ENCODE data around the gene SCG5. TPM values are rescaled to one million over a fixed set of nuclear protein-coding genes. Genes with fewer than 3 reads are reported as not detected.

SCG5 gene
- polyA plus RNA-seq, 1 donor (not counting 4 experiments of a cell fraction or from before 2014, with no cell fraction given) = 15.8 TPM

- Histone ChIP-seq H3K9me1 (ENCODE audit: control insufficient read depth, extremely low read depth, insufficient read depth, low read length) (no peaks in the 10 kb centered on the region), H3K27me3 (ENCODE audit: control insufficient read depth, extremely low read depth, insufficient read depth, low read length) (no peaks in the 10 kb centered on the region), H3K79me2 (ENCODE audit: control insufficient read depth, insufficient read depth, low read length) (no peaks in the 10 kb centered on the region), H3K27ac (ENCODE audit: control insufficient read depth, insufficient read depth, low read length) (no peak overlapping the region), H3K4me1 (ENCODE audit: control insufficient read depth, extremely low read depth, insufficient read depth, low read length) (no peaks in the 10 kb centered on the region), H3K4me2 (ENCODE audit: control insufficient read depth, extremely low read depth, insufficient read depth, low read depth, low read length) (no peak overlapping the region), H3K9me3 (ENCODE audit: control insufficient read depth, low read depth, low read length) (no peaks in the 10 kb centered on the region), H3K4me3 (ENCODE audit: control insufficient read depth in 2 of 3, extremely low read depth in 1 of 3, insufficient read depth in 2 of 3, low read depth in 1 of 3, low read length in 3 of 3) (no peak overlapping the region), H3K9ac (ENCODE audit: control insufficient read depth, extremely low read depth, insufficient read depth, low read length) (no peak overlapping the region), H3K36me3 (ENCODE audit: control insufficient read depth in 2 of 2, extremely low read depth in 1 of 2, insufficient read depth in 2 of 2, low read length in 2 of 2) (peaks cover 2 to 17% of the 10 kb centered on the region in 2 experiments), H4K20me1 (ENCODE audit: control insufficient read depth, extremely low read depth, insufficient read depth, low read length) (no peaks in the 10 kb centered on the region), H2AFZ (ENCODE audit: control insufficient read depth, low read length) (no peak overlapping the region)
- TF ChIP-seq EZH2 (IDR thresholded peaks at IDR 0.05; ENCODE audit: low read length) (no peak), CTCF (optimal IDR thresholded peaks at IDR 0.05 in 1 of 3, IDR thresholded peaks at IDR 0.05 in 1 of 3, conservative IDR thresholded peaks at IDR 0.05 in 1 of 3; ENCODE audit: extremely low read depth in 1 of 3, insufficient read depth in 2 of 3, low read length in 3 of 3) (no peak)
- DNase-seq (ENCODE audit: low read depth, low spot score) (no peak), FAIRE-seq (no peak)
- dilution Hi-C loops (cut with MboI; ENCODE audit: extremely low pct_ligation_motif_present, low sequenced_read_pairs) = no loop called here
Measured at GRCh38 chr15:32637704-32638103, 3.8 kb upstream of the SCG5 start.

GRCh38 chr15:32642667-32643435 lies 1.3 kb downstream of the SCG5 start:
- TF ChIP-seq EZH2 (IDR thresholded peaks at IDR 0.05; ENCODE audit: low read length) (no peak), CTCF (optimal IDR thresholded peaks at IDR 0.05 in 1 of 3, IDR thresholded peaks at IDR 0.05 in 1 of 3, conservative IDR thresholded peaks at IDR 0.05 in 1 of 3; ENCODE audit: extremely low read depth in 1 of 3, insufficient read depth in 2 of 3, low read length in 3 of 3) (no peak)
- H3K9me1 ChIP-seq (ENCODE audit: control insufficient read depth, extremely low read depth, insufficient read depth, low read length) = no peaks in the 10 kb centered on the region
- no peak overlapping the region for H2AFZ ChIP-seq (ENCODE audit: control insufficient read depth, low read length)
- H3K9ac ChIP-seq (ENCODE audit: control insufficient read depth, extremely low read depth, insufficient read depth, low read length) = no peak overlapping the region
- H3K27me3 ChIP-seq (ENCODE audit: control insufficient read depth, extremely low read depth, insufficient read depth, low read length) = no peaks in the 10 kb centered on the region
- FAIRE-seq (no peak), DNase-seq (ENCODE audit: low read depth, low spot score) (no peak)
- H3K79me2 ChIP-seq (ENCODE audit: control insufficient read depth, insufficient read depth, low read length) = no peaks in the 10 kb centered on the region
- H3K27ac ChIP-seq (ENCODE audit: control insufficient read depth, insufficient read depth, low read length) = no peak overlapping the region
- no peak overlapping the region for H3K4me3 ChIP-seq (ENCODE audit: control insufficient read depth in 2 of 3, extremely low read depth in 1 of 3, insufficient read depth in 2 of 3, low read depth in 1 of 3, low read length in 3 of 3)
- dilution Hi-C loops (cut with MboI; ENCODE audit: extremely low pct_ligation_motif_present, low sequenced_read_pairs) = no loop called here
- H3K9me3 ChIP-seq (ENCODE audit: control insufficient read depth, low read depth, low read length) = no peaks in the 10 kb centered on the region
- H4K20me1 ChIP-seq (ENCODE audit: control insufficient read depth, extremely low read depth, insufficient read depth, low read length) = no peaks in the 10 kb centered on the region
- H3K36me3 ChIP-seq (ENCODE audit: control insufficient read depth in 2 of 2, extremely low read depth in 1 of 2, insufficient read depth in 2 of 2, low read length in 2 of 2) = peaks cover 0 to 3% of the 10 kb centered on the region in 2 experiments
- H3K4me1 ChIP-seq (ENCODE audit: control insufficient read depth, extremely low read depth, insufficient read depth, low read length) = peaks cover 26% of the 10 kb centered on the region
- no peak overlapping the region for H3K4me2 ChIP-seq (ENCODE audit: control insufficient read depth, extremely low read depth, insufficient read depth, low read depth, low read length)
